Measurements from ENCODE around the gene NET1. TPM values are rescaled to one million over a fixed set of nuclear protein-coding genes. Genes with fewer than 3 reads are reported as not detected.

NET1 gene
- total RNA-seq, 2 experiments from 2014 or later = 39.1 to 47.7 TPM

DNA sequence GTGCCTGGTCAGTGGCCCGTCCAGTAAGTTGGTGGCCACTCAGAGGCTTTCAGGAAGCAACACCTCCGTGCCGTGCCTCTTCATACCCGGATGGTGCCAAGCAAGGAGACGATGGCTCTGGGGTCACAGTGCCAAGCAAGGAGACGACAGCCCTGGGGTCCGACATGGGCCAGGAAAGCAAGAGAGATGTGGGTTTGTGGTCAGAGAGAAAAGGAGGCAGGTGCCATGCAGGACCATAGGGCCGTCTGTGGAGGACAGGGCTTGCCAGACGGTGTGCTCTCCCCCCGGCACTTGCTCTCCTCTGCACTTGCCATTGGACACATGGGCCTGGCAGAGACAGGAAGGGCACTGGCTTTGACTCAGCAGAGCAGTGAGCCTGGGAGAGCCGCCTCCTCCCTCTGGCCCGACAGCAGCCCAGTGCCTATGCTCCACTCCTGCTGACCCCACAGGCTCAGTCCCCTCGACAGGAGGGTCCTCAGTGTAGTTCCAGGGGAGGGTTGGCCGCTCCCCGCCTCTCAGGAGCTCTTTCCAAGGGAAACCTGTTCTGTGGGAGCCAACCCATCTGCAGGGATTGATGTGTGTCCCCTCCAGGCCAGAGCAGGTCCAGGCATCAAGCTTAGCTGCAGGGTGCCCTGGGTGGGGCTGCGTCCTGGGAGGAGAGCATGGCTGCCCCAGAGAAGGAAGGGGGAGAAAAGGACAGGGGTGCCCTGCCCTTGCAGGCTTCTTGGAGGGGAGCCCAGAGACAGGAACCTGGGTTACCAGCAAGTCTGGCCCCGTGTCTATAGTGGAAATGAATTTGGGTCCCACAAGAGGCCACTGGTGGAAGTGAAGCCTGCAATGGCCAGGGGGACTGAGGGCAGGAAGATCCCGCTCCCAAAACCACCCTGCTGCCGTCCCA, 94.6 kb downstream of the NET1 start:
- POLR2A ChIA-PET = no interaction called here
- no peaks in the 10 kb centered on the region for H3K36me3 Mint-ChIP-seq (ENCODE audit: low read depth)
- H3K4me3 Mint-ChIP-seq = no peak overlapping the region
- CTCF ChIA-PET = no interaction called here
- H3K27ac Mint-ChIP-seq = no peak overlapping the region
- no peaks in the 10 kb centered on the region for H3K4me1 Mint-ChIP-seq
- no peaks in the 10 kb centered on the region for H3K9me3 Mint-ChIP-seq
- DNase-seq = no peak
- no peaks in the 10 kb centered on the region for H3K27me3 Mint-ChIP-seq

- Mint-ChIP-seq H3K4me3 (no peak overlapping the region), H3K9me3 (no peaks in the 10 kb centered on the region), H3K36me3 (ENCODE audit: low read depth) (no peaks in the 10 kb centered on the region), H3K27me3 (no peaks in the 10 kb centered on the region), H3K27ac (no peak overlapping the region), H3K4me1 (no peaks in the 10 kb centered on the region)
- CTCF ChIA-PET = no interaction called here
- POLR2A ChIA-PET = no interaction called here
- no peak for DNase-seq
These were observed 95.3 kb downstream of the NET1 start for GRCh38 chr10:5507649-5508131.

GRCh38 chr10:5508161-5508604, 95.8 kb downstream of the NET1 start:
- Mint-ChIP-seq H3K4me3 (no peak overlapping the region), H3K27me3 (peaks cover under 1% of the 10 kb centered on the region), H3K36me3 (ENCODE audit: low read depth) (no peaks in the 10 kb centered on the region), H3K27ac (no peak overlapping the region), H3K9me3 (no peaks in the 10 kb centered on the region), H3K4me1 (peaks cover 1% of the 10 kb centered on the region)
- POLR2A ChIA-PET = no interaction called here
- no peak for DNase-seq
- CTCF ChIA-PET = interaction anchor here (0.7 kb wide), 1 partner anchor 648 kb away, joined by 3 read pairs; no protein-coding TSS in a partner anchor

Other genes starting within 250 kb of the NET1 start
- under 1 TPM; 0.27 to 0.50 TPM for gene AKR1C8, start 227.4 kb upstream of the NET1 start, total RNA-seq
- not detected for gene AKR1C4, start 215.7 kb upstream of the NET1 start, total RNA-seq
- gene UCN3, start 47.6 kb upstream of the NET1 start, total RNA-seq = not detected
- gene TUBAL3, start 7.7 kb upstream of the NET1 start, total RNA-seq = not detected
- not detected for gene CALML5, start 87.0 kb downstream of the NET1 start, total RNA-seq
- not detected for gene CALML3, start 112.4 kb downstream of the NET1 start, total RNA-seq

All from activated CD4-positive, alpha-beta T cell treated with anti-CD3 and anti-CD28 coated beads, Interleukin-2, amount 10 ng/mL, durations not matched to agents 7 days and 5 days (primary cell).